ENCODE data around the gene RBBP5. TPM values are rescaled to one million over a fixed set of nuclear protein-coding genes. Genes with fewer than 3 reads are reported as not detected.

RBBP5 gene
- total and polyA plus RNA-seq, 2 experiments from 2014 or later, result 14.1 to 26.5 TPM

DNA sequence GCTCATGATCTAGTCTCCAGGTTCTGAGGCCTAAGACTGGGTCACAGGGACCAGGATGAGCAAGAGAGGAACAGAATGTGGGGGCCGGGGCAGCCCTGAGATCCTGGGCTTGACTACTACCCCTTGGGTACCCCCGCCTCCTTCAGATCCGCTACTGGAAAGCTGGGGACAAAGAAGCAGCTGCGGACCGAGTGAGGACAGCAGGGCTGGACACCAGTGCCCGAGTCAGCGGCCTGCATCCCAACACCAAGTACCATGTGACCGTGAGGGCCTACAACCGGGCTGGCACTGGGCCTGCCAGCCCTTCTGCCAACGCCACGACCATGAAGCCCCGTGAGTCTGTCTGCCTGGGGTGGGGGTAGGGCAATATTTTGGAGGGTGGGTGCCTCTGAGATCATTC lies 50.0 kb downstream of the RBBP5 start:
- Histone ChIP-seq H2AFZ (no peak overlapping the region), H3F3A (replicated peaks; ENCODE audit: low read depth) (no peaks in the 10 kb centered on the region), H3K79me2 (replicated peaks; ENCODE audit: insufficient read depth) (no peaks in the 10 kb centered on the region), H4K20me1 (replicated peaks; ENCODE audit: insufficient read depth) (no peaks in the 10 kb centered on the region), H3K27me3 (ENCODE audit: insufficient read depth) (no peaks in the 10 kb centered on the region), H3K4me1 (ENCODE audit: insufficient read depth) (no peaks in the 10 kb centered on the region), H3K9me2 (ENCODE audit: insufficient read depth) (no peaks in the 10 kb centered on the region), H3K36me3 (ENCODE audit: insufficient read depth) (no peaks in the 10 kb centered on the region), H3K27ac (ENCODE audit: low read depth) (no peak overlapping the region), H3K4me2 (no peak overlapping the region), H3K4me3 (no peak overlapping the region)
- peaks cover 10% of the 10 kb centered on the region for H3K27me3 Mint-ChIP-seq (ENCODE audit: insufficient read depth, low read depth, poor library complexity)
- no peak for TF ChIP-seq ZNF114 (CRISPR knock-in tag; IDR thresholded peaks at IDR 0.05)
- TF ChIP-seq, protein P1, sequence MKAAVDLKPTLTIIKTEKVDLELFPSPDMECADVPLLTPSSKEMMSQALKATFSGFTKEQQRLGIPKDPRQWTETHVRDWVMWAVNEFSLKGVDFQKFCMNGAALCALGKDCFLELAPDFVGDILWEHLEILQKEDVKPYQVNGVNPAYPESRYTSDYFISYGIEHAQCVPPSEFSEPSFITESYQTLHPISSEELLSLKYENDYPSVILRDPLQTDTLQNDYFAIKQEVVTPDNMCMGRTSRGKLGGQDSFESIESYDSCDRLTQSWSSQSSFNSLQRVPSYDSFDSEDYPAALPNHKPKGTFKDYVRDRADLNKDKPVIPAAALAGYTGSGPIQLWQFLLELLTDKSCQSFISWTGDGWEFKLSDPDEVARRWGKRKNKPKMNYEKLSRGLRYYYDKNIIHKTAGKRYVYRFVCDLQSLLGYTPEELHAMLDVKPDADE (IDR thresholded peaks at IDR 0.05), result no peak
- TF ChIP-seq, protein P2, sequence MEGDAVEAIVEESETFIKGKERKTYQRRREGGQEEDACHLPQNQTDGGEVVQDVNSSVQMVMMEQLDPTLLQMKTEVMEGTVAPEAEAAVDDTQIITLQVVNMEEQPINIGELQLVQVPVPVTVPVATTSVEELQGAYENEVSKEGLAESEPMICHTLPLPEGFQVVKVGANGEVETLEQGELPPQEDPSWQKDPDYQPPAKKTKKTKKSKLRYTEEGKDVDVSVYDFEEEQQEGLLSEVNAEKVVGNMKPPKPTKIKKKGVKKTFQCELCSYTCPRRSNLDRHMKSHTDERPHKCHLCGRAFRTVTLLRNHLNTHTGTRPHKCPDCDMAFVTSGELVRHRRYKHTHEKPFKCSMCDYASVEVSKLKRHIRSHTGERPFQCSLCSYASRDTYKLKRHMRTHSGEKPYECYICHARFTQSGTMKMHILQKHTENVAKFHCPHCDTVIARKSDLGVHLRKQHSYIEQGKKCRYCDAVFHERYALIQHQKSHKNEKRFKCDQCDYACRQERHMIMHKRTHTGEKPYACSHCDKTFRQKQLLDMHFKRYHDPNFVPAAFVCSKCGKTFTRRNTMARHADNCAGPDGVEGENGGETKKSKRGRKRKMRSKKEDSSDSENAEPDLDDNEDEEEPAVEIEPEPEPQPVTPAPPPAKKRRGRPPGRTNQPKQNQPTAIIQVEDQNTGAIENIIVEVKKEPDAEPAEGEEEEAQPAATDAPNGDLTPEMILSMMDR (conservative IDR thresholded peaks at IDR 0.05; ENCODE audit: low read depth in 2 of 2), result no peak
- no peak for TF ChIP-seq STAT1 (IDR thresholded peaks at IDR 0.05; ENCODE audit: unreplicated experiment)
- no peaks in the 10 kb centered on the region; the same call in 1 of the 3 replicates for H3K9me3 Mint-ChIP-seq
- no peak overlapping the region for H3K4me3 Mint-ChIP-seq
- H3K4me1 Mint-ChIP-seq, result peaks cover 2% of the 10 kb centered on the region; the same call in 1 of the 3 replicates
- no peak for ATAC-seq
- H3K27ac Mint-ChIP-seq, result no peak overlapping the region; the same call in 1 of the 2 replicates
- no peaks in the 10 kb centered on the region for H3K36me3 Mint-ChIP-seq (ENCODE audit: low read depth)
- no peak for DNase-seq (ENCODE audit: low spot score)

DNA sequence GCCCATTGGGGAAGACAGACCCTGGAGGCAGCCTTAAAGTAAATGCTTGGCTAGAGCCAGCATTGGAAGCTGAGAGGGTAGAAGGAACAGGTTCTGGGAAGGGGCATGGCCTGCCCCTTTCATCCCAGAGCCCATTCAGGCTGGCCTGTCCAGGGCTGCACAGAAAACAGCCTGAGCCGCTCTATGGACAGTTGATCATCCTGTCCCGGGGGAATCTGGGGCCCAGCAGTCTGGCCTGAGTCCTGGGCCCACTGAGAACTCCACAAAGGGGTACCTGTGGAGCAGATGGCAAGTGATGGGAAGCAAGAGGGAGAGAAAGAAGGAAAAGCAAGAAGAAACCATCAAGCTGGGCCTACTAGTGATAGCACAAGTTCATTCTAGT lies 50.8 kb downstream of the RBBP5 start:
- Histone ChIP-seq H4K20me1 (replicated peaks; ENCODE audit: insufficient read depth) (no peaks in the 10 kb centered on the region), H3K9me2 (ENCODE audit: insufficient read depth) (no peaks in the 10 kb centered on the region), H3K4me2 (no peak overlapping the region), H3F3A (replicated peaks; ENCODE audit: low read depth) (no peaks in the 10 kb centered on the region), H3K27me3 (ENCODE audit: insufficient read depth) (no peaks in the 10 kb centered on the region), H3K27ac (ENCODE audit: low read depth) (no peak overlapping the region), H3K36me3 (ENCODE audit: insufficient read depth) (no peaks in the 10 kb centered on the region), H2AFZ (no peak overlapping the region), H3K79me2 (replicated peaks; ENCODE audit: insufficient read depth) (no peaks in the 10 kb centered on the region), H3K4me3 (no peak overlapping the region), H3K4me1 (ENCODE audit: insufficient read depth) (no peaks in the 10 kb centered on the region)
- no peaks in the 10 kb centered on the region for H3K36me3 Mint-ChIP-seq (ENCODE audit: low read depth)
- H3K9me3 Mint-ChIP-seq, result no peaks in the 10 kb centered on the region; the same call in 1 of the 3 replicates
- H3K4me3 Mint-ChIP-seq, result no peak overlapping the region
- H3K27me3 Mint-ChIP-seq (ENCODE audit: insufficient read depth, low read depth, poor library complexity), result peaks cover 10% of the 10 kb centered on the region
- peaks cover 2% of the 10 kb centered on the region; the same call in 1 of the 3 replicates for H3K4me1 Mint-ChIP-seq
- ATAC-seq (no peak), DNase-seq (ENCODE audit: low spot score) (no peak)
- H3K27ac Mint-ChIP-seq, result no peak overlapping the region
- TF ChIP-seq, protein P3, sequence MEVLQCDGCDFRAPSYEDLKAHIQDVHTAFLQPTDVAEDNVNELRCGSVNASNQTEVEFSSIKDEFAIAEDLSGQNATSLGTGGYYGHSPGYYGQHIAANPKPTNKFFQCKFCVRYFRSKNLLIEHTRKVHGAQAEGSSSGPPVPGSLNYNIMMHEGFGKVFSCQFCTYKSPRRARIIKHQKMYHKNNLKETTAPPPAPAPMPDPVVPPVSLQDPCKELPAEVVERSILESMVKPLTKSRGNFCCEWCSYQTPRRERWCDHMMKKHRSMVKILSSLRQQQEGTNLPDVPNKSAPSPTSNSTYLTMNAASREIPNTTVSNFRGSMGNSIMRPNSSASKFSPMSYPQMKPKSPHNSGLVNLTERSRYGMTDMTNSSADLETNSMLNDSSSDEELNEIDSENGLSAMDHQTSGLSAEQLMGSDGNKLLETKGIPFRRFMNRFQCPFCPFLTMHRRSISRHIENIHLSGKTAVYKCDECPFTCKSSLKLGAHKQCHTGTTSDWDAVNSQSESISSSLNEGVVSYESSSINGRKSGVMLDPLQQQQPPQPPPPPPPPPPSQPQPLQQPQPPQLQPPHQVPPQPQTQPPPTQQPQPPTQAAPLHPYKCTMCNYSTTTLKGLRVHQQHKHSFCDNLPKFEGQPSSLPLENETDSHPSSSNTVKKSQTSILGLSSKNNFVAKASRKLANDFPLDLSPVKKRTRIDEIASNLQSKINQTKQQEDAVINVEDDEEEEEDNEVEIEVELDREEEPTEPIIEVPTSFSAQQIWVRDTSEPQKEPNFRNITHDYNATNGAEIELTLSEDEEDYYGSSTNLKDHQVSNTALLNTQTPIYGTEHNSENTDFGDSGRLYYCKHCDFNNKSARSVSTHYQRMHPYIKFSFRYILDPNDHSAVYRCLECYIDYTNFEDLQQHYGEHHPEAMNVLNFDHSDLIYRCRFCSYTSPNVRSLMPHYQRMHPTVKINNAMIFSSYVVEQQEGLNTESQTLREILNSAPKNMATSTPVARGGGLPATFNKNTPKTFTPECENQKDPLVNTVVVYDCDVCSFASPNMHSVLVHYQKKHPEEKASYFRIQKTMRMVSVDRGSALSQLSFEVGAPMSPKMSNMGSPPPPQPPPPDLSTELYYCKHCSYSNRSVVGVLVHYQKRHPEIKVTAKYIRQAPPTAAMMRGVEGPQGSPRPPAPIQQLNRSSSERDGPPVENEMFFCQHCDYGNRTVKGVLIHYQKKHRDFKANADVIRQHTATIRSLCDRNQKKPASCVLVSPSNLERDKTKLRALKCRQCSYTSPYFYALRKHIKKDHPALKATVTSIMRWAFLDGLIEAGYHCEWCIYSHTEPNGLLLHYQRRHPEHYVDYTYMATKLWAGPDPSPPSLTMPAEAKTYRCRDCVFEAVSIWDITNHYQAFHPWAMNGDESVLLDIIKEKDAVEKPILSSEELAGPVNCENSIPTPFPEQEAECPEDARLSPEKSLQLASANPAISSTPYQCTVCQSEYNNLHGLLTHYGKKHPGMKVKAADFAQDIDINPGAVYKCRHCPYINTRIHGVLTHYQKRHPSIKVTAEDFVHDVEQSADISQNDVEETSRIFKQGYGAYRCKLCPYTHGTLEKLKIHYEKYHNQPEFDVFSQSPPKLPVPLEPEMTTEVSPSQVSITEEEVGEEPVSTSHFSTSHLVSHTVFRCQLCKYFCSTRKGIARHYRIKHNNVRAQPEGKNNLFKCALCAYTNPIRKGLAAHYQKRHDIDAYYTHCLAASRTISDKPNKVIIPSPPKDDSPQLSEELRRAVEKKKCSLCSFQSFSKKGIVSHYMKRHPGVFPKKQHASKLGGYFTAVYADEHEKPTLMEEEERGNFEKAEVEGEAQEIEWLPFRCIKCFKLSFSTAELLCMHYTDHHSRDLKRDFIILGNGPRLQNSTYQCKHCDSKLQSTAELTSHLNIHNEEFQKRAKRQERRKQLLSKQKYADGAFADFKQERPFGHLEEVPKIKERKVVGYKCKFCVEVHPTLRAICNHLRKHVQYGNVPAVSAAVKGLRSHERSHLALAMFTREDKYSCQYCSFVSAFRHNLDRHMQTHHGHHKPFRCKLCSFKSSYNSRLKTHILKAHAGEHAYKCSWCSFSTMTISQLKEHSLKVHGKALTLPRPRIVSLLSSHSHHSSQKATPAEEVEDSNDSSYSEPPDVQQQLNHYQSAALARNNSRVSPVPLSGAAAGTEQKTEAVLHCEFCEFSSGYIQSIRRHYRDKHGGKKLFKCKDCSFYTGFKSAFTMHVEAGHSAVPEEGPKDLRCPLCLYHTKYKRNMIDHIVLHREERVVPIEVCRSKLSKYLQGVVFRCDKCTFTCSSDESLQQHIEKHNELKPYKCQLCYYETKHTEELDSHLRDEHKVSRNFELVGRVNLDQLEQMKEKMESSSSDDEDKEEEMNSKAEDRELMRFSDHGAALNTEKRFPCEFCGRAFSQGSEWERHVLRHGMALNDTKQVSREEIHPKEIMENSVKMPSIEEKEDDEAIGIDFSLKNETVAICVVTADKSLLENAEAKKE (CRISPR knock-in tag; IDR thresholded peaks at IDR 0.05), result no peak
- TF ChIP-seq, protein P4, sequence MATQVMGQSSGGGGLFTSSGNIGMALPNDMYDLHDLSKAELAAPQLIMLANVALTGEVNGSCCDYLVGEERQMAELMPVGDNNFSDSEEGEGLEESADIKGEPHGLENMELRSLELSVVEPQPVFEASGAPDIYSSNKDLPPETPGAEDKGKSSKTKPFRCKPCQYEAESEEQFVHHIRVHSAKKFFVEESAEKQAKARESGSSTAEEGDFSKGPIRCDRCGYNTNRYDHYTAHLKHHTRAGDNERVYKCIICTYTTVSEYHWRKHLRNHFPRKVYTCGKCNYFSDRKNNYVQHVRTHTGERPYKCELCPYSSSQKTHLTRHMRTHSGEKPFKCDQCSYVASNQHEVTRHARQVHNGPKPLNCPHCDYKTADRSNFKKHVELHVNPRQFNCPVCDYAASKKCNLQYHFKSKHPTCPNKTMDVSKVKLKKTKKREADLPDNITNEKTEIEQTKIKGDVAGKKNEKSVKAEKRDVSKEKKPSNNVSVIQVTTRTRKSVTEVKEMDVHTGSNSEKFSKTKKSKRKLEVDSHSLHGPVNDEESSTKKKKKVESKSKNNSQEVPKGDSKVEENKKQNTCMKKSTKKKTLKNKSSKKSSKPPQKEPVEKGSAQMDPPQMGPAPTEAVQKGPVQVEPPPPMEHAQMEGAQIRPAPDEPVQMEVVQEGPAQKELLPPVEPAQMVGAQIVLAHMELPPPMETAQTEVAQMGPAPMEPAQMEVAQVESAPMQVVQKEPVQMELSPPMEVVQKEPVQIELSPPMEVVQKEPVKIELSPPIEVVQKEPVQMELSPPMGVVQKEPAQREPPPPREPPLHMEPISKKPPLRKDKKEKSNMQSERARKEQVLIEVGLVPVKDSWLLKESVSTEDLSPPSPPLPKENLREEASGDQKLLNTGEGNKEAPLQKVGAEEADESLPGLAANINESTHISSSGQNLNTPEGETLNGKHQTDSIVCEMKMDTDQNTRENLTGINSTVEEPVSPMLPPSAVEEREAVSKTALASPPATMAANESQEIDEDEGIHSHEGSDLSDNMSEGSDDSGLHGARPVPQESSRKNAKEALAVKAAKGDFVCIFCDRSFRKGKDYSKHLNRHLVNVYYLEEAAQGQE (IDR thresholded peaks at IDR 0.05; ENCODE audit: unreplicated experiment), result no peak
- TF ChIP-seq, protein P1 (IDR thresholded peaks at IDR 0.05), result no peak
- TF ChIP-seq STAT1 (IDR thresholded peaks at IDR 0.05; ENCODE audit: unreplicated experiment), result no peak
